ENCODE measurements around the gene SIMC1. TPM values are rescaled to one million over a fixed set of nuclear protein-coding genes. Genes with fewer than 3 reads are reported as not detected.
A peak's percentile ranks its signal among the peaks of the same experiment; 100 is the strongest.
"Not testable (repeated sequence)": the region's sequence is repeated elsewhere in the genome, so short reads cannot be mapped to it uniquely, and the experiment has no call there.

SIMC1 gene
- polyA plus RNA-seq (ENCODE audit: insufficient read depth in 1 of 5, insufficient read length in 5 of 5, low replicate concordance in 1 of 5) = 10 to 100 TPM; 21.5 to 29.1 (median 26.4) TPM
- long read RNA-seq, donor 1, partial matches to known transcripts = 129 of 136 reads
- long read RNA-seq, donor 1, other reads (novel, unspliced or antisense) = 6 of 136 reads
- long read RNA-seq, donor 2, partial matches to known transcripts = 7 of 8 reads
- long read RNA-seq, donor 2, other reads (novel, unspliced or antisense) = 0 of 8 reads
- long read RNA-seq, donor 3, partial matches to known transcripts = 7 of 7 reads
- long read RNA-seq, donor 3, other reads (novel, unspliced or antisense) = 0 of 7 reads
- long read RNA-seq, donor 4 = 0 reads
- long read RNA-seq, donor 5, partial matches to known transcripts = 18 of 19 reads
- long read RNA-seq, donor 5, other reads (novel, unspliced or antisense) = 0 of 19 reads
- long read RNA-seq, donor 6, partial matches to known transcripts = 5 of 24 reads
- long read RNA-seq, donor 6, other reads (novel, unspliced or antisense) = 17 of 24 reads
- long read RNA-seq, donor 7, partial matches to known transcripts = 14 of 17 reads
- long read RNA-seq, donor 7, other reads (novel, unspliced or antisense) = 0 of 17 reads
- long read RNA-seq, donor 8, partial matches to known transcripts = 0 of 1 reads
- long read RNA-seq, donor 8, other reads (novel, unspliced or antisense) = 0 of 1 reads

GRCh38 chr5:176237971-176238644 lies at the start of gene SIMC1:
Gene SIMC1 (plus strand): TSS chr5:176238424. CDS start chr5:176238509, 85 bp downstream.
- DNase-seq = peak in 1 of 2 donors; percentile 3

- DNase-seq = no peak
Measured at GRCh38 chr5:176188506-176189193, 49.6 kb upstream of the SIMC1 start.

- DNase-seq = no peak
Measured at GRCh38 chr5:176189857-176190256, 48.4 kb upstream of the SIMC1 start.

- no peak for DNase-seq
Measured at GRCh38 chr5:176190886-176191755, 47.1 kb upstream of the SIMC1 start.

- DNase-seq = no peak
Measured at GRCh38 chr5:176192094-176192721, 46.0 kb upstream of the SIMC1 start.

- not testable (repeated sequence) for DNase-seq
Measured at GRCh38 chr5:176192722-176193117, 45.5 kb upstream of the SIMC1 start.

- not testable (repeated sequence) for DNase-seq
Measured at GRCh38 chr5:176193636-176194035, 44.6 kb upstream of the SIMC1 start.

GRCh38 chr5:176194238-176195083 lies 43.8 kb upstream of the SIMC1 start:
- not testable (repeated sequence) for DNase-seq

GRCh38 chr5:176195084-176195413 lies 43.2 kb upstream of the SIMC1 start:
- DNase-seq = not testable (repeated sequence)

GRCh38 chr5:176195487-176196207 lies 42.6 kb upstream of the SIMC1 start:
- DNase-seq = not testable (repeated sequence)

GRCh38 chr5:176196781-176197180 lies 41.4 kb upstream of the SIMC1 start:
- not testable (repeated sequence) for DNase-seq

- not testable (repeated sequence) for DNase-seq
Measured at GRCh38 chr5:176197234-176197858, 40.9 kb upstream of the SIMC1 start.

GRCh38 chr5:176198299-176198698 lies 39.9 kb upstream of the SIMC1 start:
- DNase-seq = not testable (repeated sequence)

- not testable (repeated sequence) for DNase-seq
Measured at GRCh38 chr5:176198991-176199733, 39.1 kb upstream of the SIMC1 start.

GRCh38 chr5:176199803-176200399 lies 38.3 kb upstream of the SIMC1 start:
- not testable (repeated sequence) for DNase-seq

- no peak for DNase-seq
Measured at GRCh38 chr5:176201811-176202210, 36.4 kb upstream of the SIMC1 start.

- DNase-seq = no peak
Measured at GRCh38 chr5:176203086-176203485, 35.1 kb upstream of the SIMC1 start.
